Measurements from ENCODE around the gene SLC25A34. TPM values are rescaled to one million over a fixed set of nuclear protein-coding genes. Genes with fewer than 3 reads are reported as not detected.

Gene SLC25A34
- 1 to 10 TPM; 1.8 to 4.1 (median 2.6) TPM for total RNA-seq
- 0.44 TPM for total RNA-seq (2013)
- 1.5 to 4.9 (median 3.0) reads per million in 29 experiments for total RNA-seq

- H3K4me3 ChIP-seq (ENCODE audit: control insufficient read depth in 1 of 2, extremely low read depth in 1 of 2, low read length in 1 of 2), result no peak within 1 kb of the TSS
- no peak within 1 kb of the TSS for H3K27ac ChIP-seq (ENCODE audit: low read length)
- Mint-ChIP-seq H3K27ac (no peak within 1 kb of the TSS), H3K4me3 (no peak within 1 kb of the TSS), H3K27me3 (no peaks in the 10 kb centered on the region), H3K9me3 (no peaks in the 10 kb centered on the region), H3K36me3 (peaks cover 8% of the 10 kb centered on the region), H3K4me1 (peaks cover under 1 to 3% (median 2%) of the 10 kb centered on the region in 3 donors)
- no peak for ATAC-seq (replicated peaks in 1 of 4)
- ChIA-PET POLR2A (interaction anchor here in 1 of 2 donors (0.6 kb wide), 1 partner anchor 24 kb away, joined by 7 read pairs; no protein-coding TSS in a partner anchor), CTCF (interaction anchor here in 1 of 2 donors (0.6 kb wide), 1 partner anchor 605 kb away, joined by 3 read pairs; no protein-coding TSS in a partner anchor)
- no peaks in the 10 kb centered on the region for H3K27me3 ChIP-seq (replicated peaks in 1 of 2; ENCODE audit: control insufficient read depth in 2 of 2, extremely low read depth in 1 of 2, insufficient read depth in 2 of 2, low read length in 1 of 2)
- DNase-seq, result no peak
- WGBS (ENCODE audit: insufficient coverage), result 94% methylated on average over 34 of the region's 35 CpGs
- H3K36me3 ChIP-seq (ENCODE audit: control insufficient read depth in 2 of 2, extremely low read depth in 1 of 2, insufficient read depth in 1 of 2, low read length in 1 of 2), result peaks cover 3 to 24% of the 10 kb centered on the region in 2 donors
- peaks cover 0 to 1% of the 10 kb centered on the region in 2 experiments for H3K4me1 ChIP-seq (ENCODE audit: control insufficient read depth in 1 of 2, extremely low read depth in 1 of 2, insufficient read depth in 2 of 2, low read length in 2 of 2)
- H3K9me3 ChIP-seq, result no peaks in the 10 kb centered on the region
These were observed at the start of gene SLC25A34 for GRCh38 chr1:15736038-15736891. Gene SLC25A34 (plus strand): TSS chr1:15736258. CDS start chr1:15736486, 228 bp downstream.

DNA sequence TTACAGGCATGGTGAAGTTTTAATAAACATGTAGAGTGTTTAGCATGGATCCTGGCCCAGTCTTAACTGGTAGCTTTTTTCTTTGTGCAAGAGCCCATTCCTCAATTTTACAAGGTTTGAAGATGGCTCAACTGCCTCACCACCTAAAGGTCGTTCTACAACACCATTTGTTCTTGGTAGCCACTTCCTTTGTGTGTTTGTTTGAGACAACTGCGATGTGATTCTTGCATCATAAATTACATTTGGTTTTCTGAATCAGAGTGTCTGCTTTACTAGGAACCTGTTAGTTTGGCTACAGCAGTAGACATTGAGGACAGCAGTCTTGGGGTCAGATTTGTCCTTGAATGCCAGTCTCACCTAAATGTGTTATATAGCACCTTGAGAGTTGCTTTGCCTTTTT, 48.6 kb upstream of the SLC25A34 start:
- no peak overlapping the region for H3K4me3 ChIP-seq (ENCODE audit: control insufficient read depth in 1 of 2, extremely low read depth in 1 of 2, low read length in 1 of 2)
- Mint-ChIP-seq H3K9me3 (no peaks in the 10 kb centered on the region), H3K36me3 (peaks cover 10% of the 10 kb centered on the region), H3K27ac (peak overlapping the region; percentile 34 to 58), H3K4me1 (peaks cover 44 to 54% (median 49%) of the 10 kb centered on the region in 3 donors), H3K4me3 (peak overlapping the region in 2 of 3 donors; percentile 6 to 13), H3K27me3 (no peaks in the 10 kb centered on the region)
- CTCF ChIA-PET, result no interaction called here
- no CpG with 5 or more reads among the region's 2 CpGs for WGBS (ENCODE audit: insufficient coverage)
- no peak for DNase-seq
- no peaks in the 10 kb centered on the region for H3K27me3 ChIP-seq (replicated peaks in 1 of 2; ENCODE audit: control insufficient read depth in 2 of 2, extremely low read depth in 1 of 2, insufficient read depth in 2 of 2, low read length in 1 of 2)
- peaks cover 7 to 38% of the 10 kb centered on the region in 2 experiments for H3K4me1 ChIP-seq (ENCODE audit: control insufficient read depth in 1 of 2, extremely low read depth in 1 of 2, insufficient read depth in 2 of 2, low read length in 2 of 2)
- H3K36me3 ChIP-seq (ENCODE audit: control insufficient read depth in 2 of 2, extremely low read depth in 1 of 2, insufficient read depth in 1 of 2, low read length in 1 of 2), result no peaks in the 10 kb centered on the region
- no peak overlapping the region for H3K27ac ChIP-seq (ENCODE audit: low read length)
- POLR2A ChIA-PET, result no interaction called here
- H3K9me3 ChIP-seq, result no peaks in the 10 kb centered on the region
- no peak for ATAC-seq (replicated peaks in 1 of 4)

- 100% methylated on average over 4 of the region's 6 CpGs for WGBS (ENCODE audit: insufficient coverage)
- Histone ChIP-seq H3K4me3 (ENCODE audit: control insufficient read depth in 1 of 2, extremely low read depth in 1 of 2, low read length in 1 of 2) (no peak overlapping the region), H3K36me3 (ENCODE audit: control insufficient read depth in 2 of 2, extremely low read depth in 1 of 2, insufficient read depth in 1 of 2, low read length in 1 of 2) (no peaks in the 10 kb centered on the region), H3K9me3 (no peaks in the 10 kb centered on the region), H3K4me1 (ENCODE audit: control insufficient read depth in 1 of 2, extremely low read depth in 1 of 2, insufficient read depth in 2 of 2, low read length in 2 of 2) (peaks cover 6 to 25% of the 10 kb centered on the region in 2 experiments), H3K27me3 (replicated peaks in 1 of 2; ENCODE audit: control insufficient read depth in 2 of 2, extremely low read depth in 1 of 2, insufficient read depth in 2 of 2, low read length in 1 of 2) (no peaks in the 10 kb centered on the region), H3K27ac (ENCODE audit: low read length) (no peak overlapping the region)
- ChIA-PET CTCF (no interaction called here), POLR2A (interaction anchor here in 1 of 2 donors (0.6 to 0.7 kb wide), 2 partner anchors 19 to 26 kb away, joined by 3 to 9 read pairs; no protein-coding TSS in a partner anchor)
- peaks cover 10% of the 10 kb centered on the region for H3K36me3 Mint-ChIP-seq
- peak overlapping the region in 1 of 2 donors; percentile 53 for H3K27ac Mint-ChIP-seq
- DNase-seq (no peak), ATAC-seq (replicated peaks in 1 of 4) (no peak)
- H3K27me3 Mint-ChIP-seq, result no peaks in the 10 kb centered on the region
- H3K4me3 Mint-ChIP-seq, result no peak overlapping the region
- peaks cover 44 to 58% (median 52%) of the 10 kb centered on the region in 3 donors for H3K4me1 Mint-ChIP-seq
- no peaks in the 10 kb centered on the region for H3K9me3 Mint-ChIP-seq
These were observed 45.7 kb upstream of the SLC25A34 start for GRCh38 chr1:15690317-15690716.

DNA sequence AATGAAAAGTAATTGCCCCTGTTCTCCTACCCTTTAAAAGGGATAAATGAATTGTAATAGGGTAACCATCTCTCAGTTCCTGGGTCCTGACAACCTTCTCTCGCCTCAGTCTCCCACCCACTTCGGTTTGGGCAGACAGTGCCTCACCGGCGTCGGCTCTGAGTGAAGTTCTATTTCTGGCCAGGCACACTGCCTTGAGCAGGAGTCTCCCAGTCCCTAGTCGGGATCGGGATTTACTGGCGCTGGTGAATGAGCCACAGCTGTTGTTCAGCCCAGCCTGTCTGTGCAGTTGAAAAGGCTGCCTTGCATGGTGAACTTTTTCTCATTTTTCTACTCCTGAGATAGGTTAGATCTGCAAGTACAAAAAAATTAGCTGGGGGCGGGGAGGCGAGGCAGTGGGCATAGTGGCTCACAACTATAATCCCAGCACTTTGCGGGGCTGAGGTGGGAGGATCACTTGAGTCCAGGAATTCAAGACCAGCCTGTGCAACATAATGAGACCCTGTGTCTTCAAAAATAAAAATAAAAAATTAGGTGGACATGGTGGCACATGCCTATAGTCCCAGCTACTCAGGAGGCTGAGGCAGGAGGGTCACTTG, 44.5 kb upstream of the SLC25A34 start:
- H3K4me3 ChIP-seq (ENCODE audit: control insufficient read depth in 1 of 2, extremely low read depth in 1 of 2, low read length in 1 of 2), result no peak overlapping the region
- H3K36me3 ChIP-seq (ENCODE audit: control insufficient read depth in 2 of 2, extremely low read depth in 1 of 2, insufficient read depth in 1 of 2, low read length in 1 of 2), result no peaks in the 10 kb centered on the region
- no peaks in the 10 kb centered on the region for H3K9me3 ChIP-seq
- peaks cover 10% of the 10 kb centered on the region for H3K36me3 Mint-ChIP-seq
- no peak overlapping the region for H3K27ac ChIP-seq (ENCODE audit: low read length)
- no peak for ATAC-seq (replicated peaks in 1 of 4)
- ChIA-PET CTCF (interaction anchor here in 1 of 2 donors (0.5 kb wide), 1 partner anchor 635 kb away, joined by 3 read pairs; no protein-coding TSS in a partner anchor), POLR2A (interaction anchor here (0.7 to 1.2 kb wide), 2 partner anchors 10 to 23 kb away, joined by 3 read pairs; no protein-coding TSS in a partner anchor)
- WGBS (ENCODE audit: insufficient coverage), result 98% methylated on average over 9 of the region's 11 CpGs
- H3K9me3 Mint-ChIP-seq, result no peaks in the 10 kb centered on the region
- no peaks in the 10 kb centered on the region for H3K27me3 ChIP-seq (replicated peaks in 1 of 2; ENCODE audit: control insufficient read depth in 2 of 2, extremely low read depth in 1 of 2, insufficient read depth in 2 of 2, low read length in 1 of 2)
- H3K27me3 Mint-ChIP-seq, result no peaks in the 10 kb centered on the region
- no peak for DNase-seq
- H3K4me3 Mint-ChIP-seq, result no peak overlapping the region
- peaks cover 2 to 22% of the 10 kb centered on the region in 2 experiments for H3K4me1 ChIP-seq (ENCODE audit: control insufficient read depth in 1 of 2, extremely low read depth in 1 of 2, insufficient read depth in 2 of 2, low read length in 2 of 2)
- peaks cover 40 to 51% (median 43%) of the 10 kb centered on the region in 3 donors for H3K4me1 Mint-ChIP-seq
- H3K27ac Mint-ChIP-seq, result peak overlapping the region in 1 of 2 donors; percentile 8

- Mint-ChIP-seq H3K4me1 (peaks cover 41 to 54% (median 47%) of the 10 kb centered on the region in 3 donors), H3K4me3 (no peak overlapping the region), H3K36me3 (peaks cover 10% of the 10 kb centered on the region), H3K27me3 (no peaks in the 10 kb centered on the region), H3K9me3 (no peaks in the 10 kb centered on the region), H3K27ac (peak overlapping the region; percentile 59 to 80)
- ChIA-PET CTCF (interaction anchor here in 1 of 2 donors (0.5 kb wide), 1 partner anchor 634 kb away, joined by 3 read pairs; no protein-coding TSS in a partner anchor), POLR2A (interaction anchor here in 1 of 2 donors (0.7 kb wide), 1 partner anchor 22 kb away, joined by 3 read pairs; no protein-coding TSS in a partner anchor)
- no peak overlapping the region for H3K27ac ChIP-seq (ENCODE audit: low read length)
- ATAC-seq (replicated peaks in 1 of 4) (no peak), DNase-seq (no peak)
- no peaks in the 10 kb centered on the region for H3K27me3 ChIP-seq (replicated peaks in 1 of 2; ENCODE audit: control insufficient read depth in 2 of 2, extremely low read depth in 1 of 2, insufficient read depth in 2 of 2, low read length in 1 of 2)
- H3K36me3 ChIP-seq (ENCODE audit: control insufficient read depth in 2 of 2, extremely low read depth in 1 of 2, insufficient read depth in 1 of 2, low read length in 1 of 2), result no peaks in the 10 kb centered on the region
- H3K4me3 ChIP-seq (ENCODE audit: control insufficient read depth in 1 of 2, extremely low read depth in 1 of 2, low read length in 1 of 2), result no peak overlapping the region
- WGBS (ENCODE audit: insufficient coverage), result 100% methylated on average over 3 of the region's 5 CpGs
- peaks cover 4 to 23% of the 10 kb centered on the region in 2 experiments for H3K4me1 ChIP-seq (ENCODE audit: control insufficient read depth in 1 of 2, extremely low read depth in 1 of 2, insufficient read depth in 2 of 2, low read length in 2 of 2)
- H3K9me3 ChIP-seq, result no peaks in the 10 kb centered on the region
These were observed 43.9 kb upstream of the SLC25A34 start for GRCh38 chr1:15692121-15692682.

DNA sequence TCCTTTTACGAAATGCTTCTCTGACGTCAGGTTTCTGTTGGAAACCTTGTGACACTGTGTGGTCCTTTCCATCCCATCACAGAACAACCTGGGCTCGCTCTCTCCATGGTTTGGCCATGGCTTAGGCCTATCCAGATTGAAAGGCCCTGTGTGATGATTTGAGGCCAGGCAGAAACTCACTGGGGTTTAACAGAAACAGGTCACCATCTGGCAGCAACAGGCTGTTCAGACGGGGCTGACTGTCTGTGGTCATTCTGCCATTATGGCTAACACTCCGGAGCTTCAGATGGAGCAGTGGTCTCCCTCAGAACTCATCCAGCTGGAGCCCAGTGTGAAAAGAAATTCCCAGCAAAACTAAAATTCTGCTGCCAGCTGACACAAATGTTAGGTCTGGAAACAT, 42.7 kb upstream of the SLC25A34 start:
- WGBS (ENCODE audit: insufficient coverage), result 94% methylated on average over 5 of the region's 5 CpGs
- H3K9me3 Mint-ChIP-seq, result no peaks in the 10 kb centered on the region
- CTCF ChIA-PET, result no interaction called here

More for the DNA sequence above, 42.7 kb upstream of the SLC25A34 start:
- peaks cover 39 to 56% (median 45%) of the 10 kb centered on the region in 3 donors for H3K4me1 Mint-ChIP-seq
- H3K36me3 Mint-ChIP-seq, result peaks cover 4% of the 10 kb centered on the region
- H3K27ac Mint-ChIP-seq, result peak overlapping the region in 1 of 2 donors; percentile 83
- no peaks in the 10 kb centered on the region for H3K9me3 ChIP-seq
- no peaks in the 10 kb centered on the region for H3K27me3 ChIP-seq (replicated peaks in 1 of 2; ENCODE audit: control insufficient read depth in 2 of 2, extremely low read depth in 1 of 2, insufficient read depth in 2 of 2, low read length in 1 of 2)
- peaks cover 13 to 31% of the 10 kb centered on the region in 2 experiments for H3K4me1 ChIP-seq (ENCODE audit: control insufficient read depth in 1 of 2, extremely low read depth in 1 of 2, insufficient read depth in 2 of 2, low read length in 2 of 2)
- H3K27ac ChIP-seq (ENCODE audit: low read length), result no peak overlapping the region
- DNase-seq (no peak), ATAC-seq (replicated peaks in 1 of 4) (no peak)
- H3K27me3 Mint-ChIP-seq, result no peaks in the 10 kb centered on the region
- H3K4me3 Mint-ChIP-seq, result no peak overlapping the region
- POLR2A ChIA-PET, result no interaction called here
- no peak overlapping the region for H3K4me3 ChIP-seq (ENCODE audit: control insufficient read depth in 1 of 2, extremely low read depth in 1 of 2, low read length in 1 of 2)
- no peaks in the 10 kb centered on the region for H3K36me3 ChIP-seq (ENCODE audit: control insufficient read depth in 2 of 2, extremely low read depth in 1 of 2, insufficient read depth in 1 of 2, low read length in 1 of 2)
